GM18861 (cell line): ENCODE results near the gene ERAS.
"Not testable (repeated sequence)": the region's sequence is repeated elsewhere in the genome, so short reads cannot be mapped to it uniquely, and the experiment has no call there.

ENCODE experiments used
- ATAC-seq: cut with Tn5 transposase; IDR thresholded peaks from one replicate; pipeline ENCODE4 v1.9.1; 2021; ENCODE audit not compliant: unreplicated experiment

Gene ERAS

GRCh38 chrX:48831136-48831908 lies 5.0 kb downstream of the ERAS start:
- no peak for ATAC-seq

GRCh38 chrX:48831909-48832291 lies 5.6 kb downstream of the ERAS start:
- ATAC-seq = no peak

- ATAC-seq = no peak
Observed at GRCh38 chrX:48833542-48834138, 7.3 kb downstream of the ERAS start.

GRCh38 chrX:48834383-48834709 lies 8.0 kb downstream of the ERAS start:
- no peak for ATAC-seq

- no peak for ATAC-seq
Observed at GRCh38 chrX:48835524-48836329, 9.4 kb downstream of the ERAS start, which contains the start of gene PCSK1N. TSS of gene PCSK1N (minus strand) at chrX:48835610. CDS start at chrX:48835532, 78 bp downstream.

- no peak for ATAC-seq
Observed at GRCh38 chrX:48839686-48840085, 13.4 kb downstream of the ERAS start.

GRCh38 chrX:48848847-48849246 lies 22.5 kb downstream of the ERAS start:
- no peak for ATAC-seq

- no peak for ATAC-seq
Observed at GRCh38 chrX:48852857-48853256, 26.5 kb downstream of the ERAS start.

GRCh38 chrX:48853494-48853893 lies 27.2 kb downstream of the ERAS start:
- not testable (repeated sequence) for ATAC-seq

GRCh38 chrX:48854121-48854804 lies 27.9 kb downstream of the ERAS start:
- not testable (repeated sequence) for ATAC-seq

GRCh38 chrX:48854898-48855297 lies 28.6 kb downstream of the ERAS start:
- ATAC-seq = no peak

GRCh38 chrX:48864210-48864609 lies 37.9 kb downstream of the ERAS start:
- ATAC-seq = no peak

GRCh38 chrX:48872017-48872416 lies 45.7 kb downstream of the ERAS start:
- not testable (repeated sequence) for ATAC-seq

- ATAC-seq = not testable (repeated sequence)
Observed at GRCh38 chrX:48876944-48877343, 50.6 kb downstream of the ERAS start.
